ENCODE results near the gene BBS5.

BBS5 gene

DNA sequence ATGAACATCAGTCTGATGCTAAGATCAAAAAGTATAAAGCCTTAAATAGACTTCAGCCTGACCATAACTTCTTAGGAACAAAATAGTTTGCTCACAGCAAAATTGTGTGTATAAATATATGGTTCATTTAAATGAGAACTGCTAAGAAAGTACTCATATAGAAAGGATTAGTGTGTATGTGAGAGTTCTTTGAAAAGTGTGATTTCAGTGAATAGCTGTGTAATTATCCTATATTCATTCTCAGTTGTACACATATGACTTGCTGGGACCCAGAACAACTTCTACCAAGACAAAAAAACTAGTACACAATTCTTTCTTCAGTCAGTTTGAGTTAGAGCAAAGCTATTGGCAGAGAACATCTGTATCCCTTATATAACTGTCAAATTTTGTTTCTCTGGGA, 7.2 kb downstream of the BBS5 start:
- TF ChIP-seq, protein P1, sequence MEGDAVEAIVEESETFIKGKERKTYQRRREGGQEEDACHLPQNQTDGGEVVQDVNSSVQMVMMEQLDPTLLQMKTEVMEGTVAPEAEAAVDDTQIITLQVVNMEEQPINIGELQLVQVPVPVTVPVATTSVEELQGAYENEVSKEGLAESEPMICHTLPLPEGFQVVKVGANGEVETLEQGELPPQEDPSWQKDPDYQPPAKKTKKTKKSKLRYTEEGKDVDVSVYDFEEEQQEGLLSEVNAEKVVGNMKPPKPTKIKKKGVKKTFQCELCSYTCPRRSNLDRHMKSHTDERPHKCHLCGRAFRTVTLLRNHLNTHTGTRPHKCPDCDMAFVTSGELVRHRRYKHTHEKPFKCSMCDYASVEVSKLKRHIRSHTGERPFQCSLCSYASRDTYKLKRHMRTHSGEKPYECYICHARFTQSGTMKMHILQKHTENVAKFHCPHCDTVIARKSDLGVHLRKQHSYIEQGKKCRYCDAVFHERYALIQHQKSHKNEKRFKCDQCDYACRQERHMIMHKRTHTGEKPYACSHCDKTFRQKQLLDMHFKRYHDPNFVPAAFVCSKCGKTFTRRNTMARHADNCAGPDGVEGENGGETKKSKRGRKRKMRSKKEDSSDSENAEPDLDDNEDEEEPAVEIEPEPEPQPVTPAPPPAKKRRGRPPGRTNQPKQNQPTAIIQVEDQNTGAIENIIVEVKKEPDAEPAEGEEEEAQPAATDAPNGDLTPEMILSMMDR (IDR thresholded peaks at IDR 0.05; ENCODE audit: insufficient read depth, low read depth, low read length, missing control alignments), result no peak
- no peak overlapping the region for H3K4me3 ChIP-seq (ENCODE audit: low read depth, low read length)

DNA sequence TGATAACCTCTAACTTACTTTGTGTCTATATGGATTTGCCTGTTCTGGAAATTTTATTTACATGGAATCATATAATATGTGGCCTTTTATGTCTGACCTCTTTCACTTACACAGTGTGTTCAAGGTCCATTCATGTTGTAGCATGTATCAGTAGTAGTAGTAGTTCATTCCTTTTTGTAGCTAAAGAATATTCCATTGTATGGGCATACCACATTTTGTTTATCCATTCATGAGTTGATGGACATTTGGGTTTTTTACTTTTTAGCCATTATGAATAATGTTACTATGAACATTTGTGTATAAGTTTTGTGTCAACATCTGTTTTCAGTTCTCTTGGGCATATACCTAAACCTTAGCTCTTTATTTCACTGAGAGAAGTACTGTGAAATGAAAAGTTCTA, 11.5 kb downstream of the BBS5 start:
- H3K4me3 ChIP-seq (ENCODE audit: low read depth, low read length), result no peak overlapping the region
- TF ChIP-seq, protein P1 (IDR thresholded peaks at IDR 0.05; ENCODE audit: insufficient read depth, low read depth, low read length, missing control alignments), result no peak
- DNase-seq (ENCODE audit: low read depth), result no peak

More for the DNA sequence above, 7.2 kb downstream of the BBS5 start:
- no peak for DNase-seq (ENCODE audit: low read depth)

DNA sequence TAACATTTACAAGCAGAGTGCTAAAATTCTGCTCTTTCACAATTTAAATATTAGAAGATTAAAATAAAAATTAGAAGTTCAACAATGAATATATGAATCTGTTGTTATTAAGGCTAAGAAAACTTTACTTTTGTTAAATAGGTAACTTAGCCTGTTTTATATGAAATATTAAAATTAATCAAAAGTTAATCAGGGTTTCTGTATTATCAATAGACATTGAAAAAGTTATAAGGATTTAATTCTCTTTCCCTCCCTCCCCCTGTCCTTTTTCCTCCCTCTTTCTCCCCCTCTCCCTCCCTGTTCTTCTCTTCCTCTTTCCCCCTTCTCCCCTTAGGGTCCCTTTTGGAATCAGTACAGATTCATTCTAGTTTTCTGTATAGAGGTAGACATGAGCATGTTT, 12.1 kb downstream of the BBS5 start:
- TF ChIP-seq, protein P1 (IDR thresholded peaks at IDR 0.05; ENCODE audit: insufficient read depth, low read depth, low read length, missing control alignments), result no peak
- no peak overlapping the region for H3K4me3 ChIP-seq (ENCODE audit: low read depth, low read length)
- DNase-seq (ENCODE audit: low read depth), result no peak

DNA sequence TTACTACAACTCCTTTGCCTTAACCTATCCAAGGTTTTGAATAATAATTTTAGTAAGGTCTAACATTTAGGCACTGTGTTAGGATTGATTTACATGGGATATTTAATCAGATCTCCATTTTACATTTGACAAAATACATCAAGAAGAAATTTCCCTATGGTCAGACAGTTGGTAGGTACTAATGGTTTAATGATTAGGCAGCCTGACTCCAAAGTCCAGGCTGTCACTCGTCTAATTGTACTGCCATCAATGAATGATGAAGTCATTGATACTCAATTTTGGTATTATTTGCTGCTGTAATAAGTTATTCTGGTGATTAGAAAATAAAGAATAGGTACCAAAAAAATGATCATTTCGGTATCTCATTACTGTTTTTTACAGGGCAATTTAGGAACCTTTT, 14.1 kb downstream of the BBS5 start:
- H3K4me3 ChIP-seq (ENCODE audit: low read depth, low read length), result no peak overlapping the region
- TF ChIP-seq, protein P1 (IDR thresholded peaks at IDR 0.05; ENCODE audit: insufficient read depth, low read depth, low read length, missing control alignments), result no peak
- no peak for DNase-seq (ENCODE audit: low read depth)

DNA sequence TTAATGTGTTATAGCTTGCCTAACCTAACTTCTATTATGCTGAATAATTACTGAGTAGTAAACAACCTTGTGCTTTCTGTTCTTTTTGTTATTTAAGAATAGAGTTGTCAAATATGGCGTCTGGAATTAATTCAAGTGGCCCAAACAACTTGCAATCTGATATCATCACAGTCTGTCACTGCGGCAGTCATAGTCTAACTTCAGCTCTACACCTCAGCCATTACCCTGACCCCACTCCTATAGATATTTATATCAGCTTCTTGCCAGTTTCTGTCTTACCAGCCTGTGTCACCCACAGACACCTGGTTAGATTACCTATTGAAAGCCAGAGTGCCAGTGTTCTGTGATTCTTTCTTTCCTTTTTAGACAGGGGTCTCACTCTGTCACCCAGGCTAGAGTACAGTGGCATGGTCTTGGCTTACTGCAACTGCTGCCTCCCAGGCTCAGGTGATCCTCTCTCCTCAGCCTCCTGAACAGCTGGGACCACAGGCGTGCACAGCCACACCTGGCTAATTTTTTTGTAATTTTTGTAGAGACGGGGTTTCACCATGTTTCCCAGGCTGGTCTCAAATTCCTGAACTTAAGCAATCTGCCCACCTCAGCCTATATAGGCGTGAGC, 16.1 kb downstream of the BBS5 start:
- no peak for DNase-seq (ENCODE audit: low read depth)
- TF ChIP-seq, protein P1 (IDR thresholded peaks at IDR 0.05; ENCODE audit: insufficient read depth, low read depth, low read length, missing control alignments), result no peak
- no peak overlapping the region for H3K4me3 ChIP-seq (ENCODE audit: low read depth, low read length)

DNA sequence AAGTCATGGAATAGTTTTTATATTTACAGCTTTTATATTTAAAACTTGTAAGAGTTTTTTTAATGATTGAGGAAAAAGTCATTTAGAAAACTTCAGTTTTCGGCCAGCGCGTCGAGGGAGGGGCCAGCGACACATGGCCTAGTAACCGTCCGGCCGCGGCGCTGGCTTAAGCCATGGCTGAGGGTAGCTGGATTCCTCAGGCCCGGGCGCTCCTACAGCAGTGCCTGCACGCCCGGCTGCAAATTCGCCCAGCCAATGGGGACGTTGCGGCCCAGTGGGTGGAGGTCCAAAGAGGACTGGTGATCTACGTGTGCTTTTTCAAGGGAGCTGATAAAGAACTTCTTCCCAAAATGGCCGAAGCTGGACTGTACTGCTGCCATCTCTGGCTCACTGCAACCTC, 25.4 kb downstream of the BBS5 start:
- DNase-seq (ENCODE audit: low read depth), result no peak
- TF ChIP-seq, protein P1 (IDR thresholded peaks at IDR 0.05; ENCODE audit: insufficient read depth, low read depth, low read length, missing control alignments), result no peak
- no peak overlapping the region for H3K4me3 ChIP-seq (ENCODE audit: low read depth, low read length)

DNA sequence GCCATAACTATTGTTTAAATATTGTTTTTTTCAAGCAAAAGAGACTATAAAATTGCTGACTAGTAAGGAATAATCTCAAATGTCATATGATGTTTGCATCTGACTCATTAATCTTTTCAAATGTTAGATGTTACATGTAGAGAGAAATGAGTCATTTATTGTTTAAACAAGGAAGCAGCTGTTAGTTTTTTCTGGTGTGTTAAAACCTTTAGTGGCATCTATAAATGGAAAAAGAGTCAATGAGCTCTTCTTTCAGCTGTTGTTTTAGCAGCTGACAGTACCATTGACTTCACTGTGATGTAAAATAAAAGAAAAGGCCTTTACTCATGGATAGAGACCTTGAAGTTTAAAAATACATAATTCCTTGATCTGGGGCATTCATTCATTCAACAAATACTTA, 28.4 kb downstream of the BBS5 start:
- no peak overlapping the region for H3K4me3 ChIP-seq (ENCODE audit: low read depth, low read length)
- DNase-seq (ENCODE audit: low read depth), result no peak
- TF ChIP-seq, protein P1 (IDR thresholded peaks at IDR 0.05; ENCODE audit: insufficient read depth, low read depth, low read length, missing control alignments), result no peak

Measured in GM12865 (cell line).